ENCODE results near the gene ERRFI1. TPM values are rescaled to one million over a fixed set of nuclear protein-coding genes. Genes with fewer than 3 reads are reported as not detected.

The ERRFI1 gene
- total and polyA plus RNA-seq, 10 of the 15 experiments (the other 5 are each of a cell fraction or from before 2014, with no cell fraction given), result 0.90 to 6.5 (median 3.1) TPM

DNA sequence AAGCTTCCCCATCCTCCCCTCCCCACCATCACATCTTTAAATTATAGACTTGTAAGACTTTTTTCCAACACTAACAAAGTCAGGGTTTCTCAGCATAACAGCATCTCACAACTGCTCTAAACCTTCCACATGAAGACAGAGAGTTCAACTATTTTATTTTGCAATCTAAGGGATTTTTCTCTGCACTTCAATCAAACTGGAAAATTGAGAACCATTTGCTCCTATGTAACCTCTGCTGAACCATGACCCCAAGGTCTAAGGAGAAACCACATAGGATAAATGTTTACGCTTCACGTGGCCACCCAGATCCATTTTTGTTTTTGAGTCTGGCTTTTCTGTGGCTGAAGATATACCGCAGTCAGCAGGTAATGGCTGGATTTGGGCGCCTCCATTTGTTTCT, 13.2 kb downstream of the ERRFI1 start (continued):
- no peak for TF ChIP-seq SPI1 (IDR thresholded peaks at IDR 0.05; ENCODE audit: borderline replicate concordance, insufficient read depth, low read depth, low read length)
- TF ChIP-seq, protein P1, sequence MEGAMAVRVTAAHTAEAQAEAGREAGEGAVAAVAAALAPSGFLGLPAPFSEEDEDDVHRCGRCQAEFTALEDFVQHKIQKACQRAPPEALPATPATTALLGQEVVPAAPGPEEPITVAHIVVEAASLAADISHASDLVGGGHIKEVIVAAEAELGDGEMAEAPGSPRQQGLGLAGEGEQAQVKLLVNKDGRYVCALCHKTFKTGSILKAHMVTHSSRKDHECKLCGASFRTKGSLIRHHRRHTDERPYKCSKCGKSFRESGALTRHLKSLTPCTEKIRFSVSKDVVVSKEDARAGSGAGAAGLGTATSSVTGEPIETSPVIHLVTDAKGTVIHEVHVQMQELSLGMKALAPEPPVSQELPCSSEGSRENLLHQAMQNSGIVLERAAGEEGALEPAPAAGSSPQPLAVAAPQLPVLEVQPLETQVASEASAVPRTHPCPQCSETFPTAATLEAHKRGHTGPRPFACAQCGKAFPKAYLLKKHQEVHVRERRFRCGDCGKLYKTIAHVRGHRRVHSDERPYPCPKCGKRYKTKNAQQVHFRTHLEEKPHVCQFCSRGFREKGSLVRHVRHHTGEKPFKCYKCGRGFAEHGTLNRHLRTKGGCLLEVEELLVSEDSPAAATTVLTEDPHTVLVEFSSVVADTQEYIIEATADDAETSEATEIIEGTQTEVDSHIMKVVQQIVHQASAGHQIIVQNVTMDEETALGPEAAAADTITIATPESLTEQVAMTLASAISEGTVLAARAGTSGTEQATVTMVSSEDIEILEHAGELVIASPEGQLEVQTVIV (IDR thresholded peaks at IDR 0.05; ENCODE audit: borderline replicate concordance, partially characterized antibody), result no peak
- no peak for TF ChIP-seq FOS (IDR thresholded peaks at IDR 0.05; ENCODE audit: borderline replicate concordance, extremely low read depth, insufficient read length)
- TF ChIP-seq CHD4 (IDR thresholded peaks at IDR 0.05), result no peak
- no peak for TF ChIP-seq SMC3 (IDR thresholded peaks at IDR 0.05; ENCODE audit: borderline replicate concordance, low read length)
- TF ChIP-seq, protein P2, sequence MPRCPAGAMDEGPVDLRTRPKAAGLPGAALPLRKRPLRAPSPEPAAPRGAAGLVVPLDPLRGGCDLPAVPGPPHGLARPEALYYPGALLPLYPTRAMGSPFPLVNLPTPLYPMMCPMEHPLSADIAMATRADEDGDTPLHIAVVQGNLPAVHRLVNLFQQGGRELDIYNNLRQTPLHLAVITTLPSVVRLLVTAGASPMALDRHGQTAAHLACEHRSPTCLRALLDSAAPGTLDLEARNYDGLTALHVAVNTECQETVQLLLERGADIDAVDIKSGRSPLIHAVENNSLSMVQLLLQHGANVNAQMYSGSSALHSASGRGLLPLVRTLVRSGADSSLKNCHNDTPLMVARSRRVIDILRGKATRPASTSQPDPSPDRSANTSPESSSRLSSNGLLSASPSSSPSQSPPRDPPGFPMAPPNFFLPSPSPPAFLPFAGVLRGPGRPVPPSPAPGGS (IDR thresholded peaks at IDR 0.05; ENCODE audit: borderline replicate concordance, insufficient read depth, low read depth, low read length, poor library complexity, severe bottlenecking), result no peak

Measured in GM12878 (cell line).